HL-60 (cell line): ENCODE data around the gene CYRIA.

Experiments
- POLR2AphosphoS5 ChIP-seq: IDR thresholded peaks from 2 replicates; pipeline ENCODE4 v1.6.1; 2012; ENCODE audit warnings: low read depth
- TF ChIP-seq, protein P1 (sequence below): IDR thresholded peaks from one replicate; pipeline ENCODE4 v1.5.1; 2011; ENCODE audit warnings: low read length, control low read depth, inconsistent platforms; ENCODE audit not compliant: insufficient read depth

- TF ChIP-seq, protein P1, sequence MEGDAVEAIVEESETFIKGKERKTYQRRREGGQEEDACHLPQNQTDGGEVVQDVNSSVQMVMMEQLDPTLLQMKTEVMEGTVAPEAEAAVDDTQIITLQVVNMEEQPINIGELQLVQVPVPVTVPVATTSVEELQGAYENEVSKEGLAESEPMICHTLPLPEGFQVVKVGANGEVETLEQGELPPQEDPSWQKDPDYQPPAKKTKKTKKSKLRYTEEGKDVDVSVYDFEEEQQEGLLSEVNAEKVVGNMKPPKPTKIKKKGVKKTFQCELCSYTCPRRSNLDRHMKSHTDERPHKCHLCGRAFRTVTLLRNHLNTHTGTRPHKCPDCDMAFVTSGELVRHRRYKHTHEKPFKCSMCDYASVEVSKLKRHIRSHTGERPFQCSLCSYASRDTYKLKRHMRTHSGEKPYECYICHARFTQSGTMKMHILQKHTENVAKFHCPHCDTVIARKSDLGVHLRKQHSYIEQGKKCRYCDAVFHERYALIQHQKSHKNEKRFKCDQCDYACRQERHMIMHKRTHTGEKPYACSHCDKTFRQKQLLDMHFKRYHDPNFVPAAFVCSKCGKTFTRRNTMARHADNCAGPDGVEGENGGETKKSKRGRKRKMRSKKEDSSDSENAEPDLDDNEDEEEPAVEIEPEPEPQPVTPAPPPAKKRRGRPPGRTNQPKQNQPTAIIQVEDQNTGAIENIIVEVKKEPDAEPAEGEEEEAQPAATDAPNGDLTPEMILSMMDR = no peak
- TF ChIP-seq POLR2AphosphoS5 = no peak
Observed at GRCh38 chr2:16654833-16655444, 10.7 kb downstream of the CYRIA start.
